HG03432 (cell line): ENCODE results near the gene SNAP29.
A peak's percentile ranks its signal among the peaks of the same experiment; 100 is the strongest.
"Not testable (repeated sequence)": the region's sequence is repeated elsewhere in the genome, so short reads cannot be mapped to it uniquely, and the experiment has no call there.

Source experiments
- ATAC-seq: cut with Tn5 transposase; IDR thresholded peaks from one replicate; pipeline ENCODE4 v1.9.1; 2021; ENCODE audit warnings: mild to moderate bottlenecking, moderate library complexity; ENCODE audit not compliant: unreplicated experiment

The SNAP29 gene

GRCh38 chr22:20897737-20898136 is 38.9 kb downstream of the SNAP29 start:
- not testable (repeated sequence) for ATAC-seq

GRCh38 chr22:20899827-20900423 is 41.1 kb downstream of the SNAP29 start:
- ATAC-seq, result no peak

- not testable (repeated sequence) for ATAC-seq
Observed at GRCh38 chr22:20901093-20902033, 42.6 kb downstream of the SNAP29 start.

- no peak for ATAC-seq
Observed at GRCh38 chr22:20903093-20903492, 44.3 kb downstream of the SNAP29 start.

GRCh38 chr22:20904008-20904979 is 45.5 kb downstream of the SNAP29 start:
- ATAC-seq, result no peak

GRCh38 chr22:20904980-20905355 is 46.2 kb downstream of the SNAP29 start:
- ATAC-seq, result no peak

GRCh38 chr22:20905415-20906386 is 46.9 kb downstream of the SNAP29 start:
- ATAC-seq, result no peak

- no peak for ATAC-seq
Observed at GRCh38 chr22:20906387-20906767, 47.6 kb downstream of the SNAP29 start.

- not testable (repeated sequence) for ATAC-seq
Observed at GRCh38 chr22:20908717-20909116, 49.9 kb downstream of the SNAP29 start.

GRCh38 chr22:20909543-20910303 is 50.9 kb downstream of the SNAP29 start:
- no peak for ATAC-seq

- no peak for ATAC-seq
Observed at GRCh38 chr22:20912494-20912893, 53.7 kb downstream of the SNAP29 start.

- peak; percentile 95 for ATAC-seq
Observed at GRCh38 chr22:20916916-20917810, 58.4 kb downstream of the SNAP29 start, which contains the start of gene CRKL. Gene CRKL, plus strand, starts transcription at chr22:20917407. Its CDS starts 528 bp downstream, at chr22:20917935.

- no peak for ATAC-seq
Observed at GRCh38 chr22:20918663-20919218, 59.9 kb downstream of the SNAP29 start.

GRCh38 chr22:20919718-20920117 is 60.9 kb downstream of the SNAP29 start:
- ATAC-seq, result no peak

- ATAC-seq, result no peak
Observed at GRCh38 chr22:20920881-20921203, 62.0 kb downstream of the SNAP29 start.

- no peak for ATAC-seq
Observed at GRCh38 chr22:20922141-20922751, 63.4 kb downstream of the SNAP29 start.

- ATAC-seq, result no peak
Observed at GRCh38 chr22:20926243-20926642, 67.4 kb downstream of the SNAP29 start.
